Spleen (tissue), 7 donors: ENCODE data around the gene NUMB.

Experiments
- POLR2A ChIP-seq, 3 donors: fragments of 450-650 bp; IDR thresholded peaks; one replicate each; pipeline ENCODE4 v1.5.1; 2017; ENCODE audit warnings: antibody characterized with exemption in 3 of 3, mild to moderate bottlenecking in 1 of 3
- TF ChIP-seq, protein P1 (sequence below), 11 experiments: fragments of 200-600 bp in 7 of 11; fragments of 450-650 bp in 4 of 11; sonication (generic) in 4 of 11; IDR thresholded peaks in 8 of 11; conservative IDR thresholded peaks in 3 of 11; 1 replicate in 7 of 11; 2 replicates in 4 of 11; pipeline versions ENCODE4 v1.4.0 to v1.8.0; 2016 to 2021; ENCODE audit warnings: antibody characterized with exemption in 11 of 11, inconsistent platforms in 4 of 11, mild to moderate bottlenecking in 1 of 11
- donor health status: DM: no; HTN: no; CAD: no; lungs with moderate emphysema.
- donor health status: DM: no; HTN: no; CAD: no.
- donor health status: DM: no; HTN: no; CAD: no.

- TF ChIP-seq, protein P1, sequence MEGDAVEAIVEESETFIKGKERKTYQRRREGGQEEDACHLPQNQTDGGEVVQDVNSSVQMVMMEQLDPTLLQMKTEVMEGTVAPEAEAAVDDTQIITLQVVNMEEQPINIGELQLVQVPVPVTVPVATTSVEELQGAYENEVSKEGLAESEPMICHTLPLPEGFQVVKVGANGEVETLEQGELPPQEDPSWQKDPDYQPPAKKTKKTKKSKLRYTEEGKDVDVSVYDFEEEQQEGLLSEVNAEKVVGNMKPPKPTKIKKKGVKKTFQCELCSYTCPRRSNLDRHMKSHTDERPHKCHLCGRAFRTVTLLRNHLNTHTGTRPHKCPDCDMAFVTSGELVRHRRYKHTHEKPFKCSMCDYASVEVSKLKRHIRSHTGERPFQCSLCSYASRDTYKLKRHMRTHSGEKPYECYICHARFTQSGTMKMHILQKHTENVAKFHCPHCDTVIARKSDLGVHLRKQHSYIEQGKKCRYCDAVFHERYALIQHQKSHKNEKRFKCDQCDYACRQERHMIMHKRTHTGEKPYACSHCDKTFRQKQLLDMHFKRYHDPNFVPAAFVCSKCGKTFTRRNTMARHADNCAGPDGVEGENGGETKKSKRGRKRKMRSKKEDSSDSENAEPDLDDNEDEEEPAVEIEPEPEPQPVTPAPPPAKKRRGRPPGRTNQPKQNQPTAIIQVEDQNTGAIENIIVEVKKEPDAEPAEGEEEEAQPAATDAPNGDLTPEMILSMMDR (IDR thresholded peaks at IDR 0.05 in 8 of 11, conservative IDR thresholded peaks at IDR 0.05 in 3 of 11): no peak
- no peak for TF ChIP-seq POLR2A (IDR thresholded peaks at IDR 0.05)
These were observed 65.0 kb downstream of the NUMB start for GRCh38 chr14:73393375-73393774.
